Measurements from ENCODE around the gene SLC9A9.
A peak's percentile ranks its signal among the peaks of the same experiment; 100 is the strongest.

SLC9A9 gene

GRCh38 chr3:143674100-143674968 is 173.9 kb downstream of the SLC9A9 start:
- peak; percentile 92 for TF ChIP-seq CTCF (IDR thresholded peaks at IDR 0.05; ENCODE audit: insufficient read depth, low read depth, low read length, missing control alignments)
- no peak overlapping the region for H3K4me3 ChIP-seq (ENCODE audit: low read length)
- peak; percentile 76 for DNase-seq (ENCODE audit: low read depth)

- H3K4me3 ChIP-seq (ENCODE audit: low read length), result no peak overlapping the region
- TF ChIP-seq CTCF (IDR thresholded peaks at IDR 0.05; ENCODE audit: insufficient read depth, low read depth, low read length, missing control alignments), result no peak
- DNase-seq (ENCODE audit: low read depth), result no peak
Measured at GRCh38 chr3:143672396-143673165, 175.7 kb downstream of the SLC9A9 start.

- no peak for DNase-seq (ENCODE audit: low read depth)
- H3K4me3 ChIP-seq (ENCODE audit: low read length), result no peak overlapping the region
- no peak for TF ChIP-seq CTCF (IDR thresholded peaks at IDR 0.05; ENCODE audit: insufficient read depth, low read depth, low read length, missing control alignments)
Measured at GRCh38 chr3:143671626-143672025, 176.6 kb downstream of the SLC9A9 start.

GRCh38 chr3:143668924-143669790 is 179.1 kb downstream of the SLC9A9 start:
- H3K4me3 ChIP-seq (ENCODE audit: low read length), result no peak overlapping the region
- no peak for DNase-seq (ENCODE audit: low read depth)
- no peak for TF ChIP-seq CTCF (IDR thresholded peaks at IDR 0.05; ENCODE audit: insufficient read depth, low read depth, low read length, missing control alignments)

- DNase-seq (ENCODE audit: low read depth), result no peak
- no peak overlapping the region for H3K4me3 ChIP-seq (ENCODE audit: low read length)
- TF ChIP-seq CTCF (IDR thresholded peaks at IDR 0.05; ENCODE audit: insufficient read depth, low read depth, low read length, missing control alignments), result no peak
Measured at GRCh38 chr3:143668385-143668784, 179.9 kb downstream of the SLC9A9 start.

- H3K4me3 ChIP-seq (ENCODE audit: low read length), result no peak overlapping the region
- no peak for TF ChIP-seq CTCF (IDR thresholded peaks at IDR 0.05; ENCODE audit: insufficient read depth, low read depth, low read length, missing control alignments)
- DNase-seq (ENCODE audit: low read depth), result peak; percentile 8
Measured at GRCh38 chr3:143661677-143662076, 186.6 kb downstream of the SLC9A9 start.

Measured in epithelial cell of esophagus (primary cell).